HG02970 (cell line): ENCODE results near the gene PDGFB.

Experiments
- ATAC-seq: cut with Tn5 transposase; IDR thresholded peaks from one replicate; pipeline ENCODE4 v1.9.1; 2021; ENCODE audit warnings: mild to moderate bottlenecking, moderate library complexity, moderate number of reproducible peaks; ENCODE audit not compliant: unreplicated experiment, low FRiP score

Gene PDGFB

DNA sequence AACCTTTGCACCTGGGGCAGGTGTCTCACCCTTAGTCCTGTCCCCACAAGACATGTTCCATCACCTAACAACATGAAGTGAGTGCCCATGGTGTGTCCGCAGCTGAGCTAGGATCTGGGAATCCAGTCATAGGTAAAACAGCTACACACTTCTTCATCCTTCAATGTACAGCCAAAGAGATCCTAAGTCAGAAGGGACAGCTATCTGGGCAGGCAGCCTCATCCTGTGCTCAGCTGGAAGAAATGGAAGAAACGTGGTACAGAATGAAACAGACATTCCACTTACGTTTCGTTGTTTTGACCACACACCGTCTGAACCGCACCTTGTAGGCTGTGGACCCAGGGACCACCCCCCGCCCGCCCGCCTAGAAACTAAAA is 30.8 kb downstream of the PDGFB start:
- ATAC-seq = no peak

GRCh38 chr22:39212721-39213376 is 31.9 kb downstream of the PDGFB start:
- ATAC-seq = no peak

GRCh38 chr22:39209756-39210155 is 35.0 kb downstream of the PDGFB start:
- no peak for ATAC-seq

- no peak for ATAC-seq
Measured at GRCh38 chr22:39208013-39208680, 36.6 kb downstream of the PDGFB start.

DNA sequence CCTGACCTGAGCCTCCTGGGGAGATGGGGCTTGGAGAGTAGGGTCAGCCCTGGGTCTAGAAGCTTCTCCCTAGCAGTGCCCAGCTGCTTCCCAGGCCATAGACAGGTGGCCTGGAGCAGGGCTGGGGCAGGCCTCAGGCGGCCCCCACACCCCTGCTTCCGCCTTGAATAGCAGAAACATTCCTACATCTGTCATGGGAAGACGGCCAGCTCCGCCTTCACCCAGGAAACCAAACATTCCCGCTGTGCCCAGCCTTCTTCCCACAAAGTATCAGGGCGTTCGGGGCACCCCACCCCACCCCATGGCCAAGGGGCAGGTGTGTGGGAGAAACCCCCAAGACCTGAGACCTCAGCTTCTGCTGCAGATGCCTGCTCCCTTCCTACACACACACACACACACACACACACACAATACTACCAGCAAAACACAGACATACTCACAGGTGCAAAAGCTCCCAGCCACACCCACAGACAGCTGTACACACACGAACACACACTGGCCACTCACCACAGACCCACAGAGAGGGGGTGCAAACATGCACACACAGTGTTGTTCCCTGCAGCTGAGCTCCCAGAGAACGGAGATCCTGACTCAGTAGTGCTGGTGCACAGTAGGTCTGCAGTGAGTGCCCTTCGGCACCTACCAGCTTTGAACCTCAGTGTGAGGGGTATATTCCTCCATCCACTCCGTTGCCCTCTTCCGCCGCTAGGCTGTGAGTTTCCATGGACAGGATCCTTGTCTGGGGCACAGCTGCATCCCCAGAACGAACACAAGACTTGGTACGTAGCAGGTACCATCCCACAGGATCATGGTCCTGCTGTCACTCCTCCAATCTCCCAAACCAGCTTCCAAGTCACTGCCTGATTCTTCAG is 37.4 kb downstream of the PDGFB start:
- ATAC-seq = no peak

DNA sequence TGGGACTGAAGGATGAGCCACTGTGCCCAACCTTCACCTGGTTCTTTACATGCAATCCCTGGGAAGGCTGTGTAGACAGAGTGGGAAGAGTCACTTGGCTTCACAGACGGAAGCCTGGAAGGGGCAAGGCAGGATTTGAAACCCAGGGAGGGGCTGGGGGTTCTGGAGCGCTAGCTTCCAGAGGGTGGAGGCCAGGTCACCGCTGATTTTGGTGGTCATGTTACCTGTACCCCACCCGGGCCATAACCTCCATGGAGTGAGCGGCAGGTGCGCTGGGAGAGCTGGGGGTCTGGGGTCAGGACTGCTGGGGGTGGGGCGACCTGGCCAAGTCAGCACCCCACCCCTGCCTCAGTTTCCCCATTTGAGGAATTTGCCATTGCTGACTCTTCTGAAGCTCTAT is 38.3 kb downstream of the PDGFB start:
- ATAC-seq = no peak

GRCh38 chr22:39205344-39206021 is 39.3 kb downstream of the PDGFB start:
- ATAC-seq = no peak

DNA sequence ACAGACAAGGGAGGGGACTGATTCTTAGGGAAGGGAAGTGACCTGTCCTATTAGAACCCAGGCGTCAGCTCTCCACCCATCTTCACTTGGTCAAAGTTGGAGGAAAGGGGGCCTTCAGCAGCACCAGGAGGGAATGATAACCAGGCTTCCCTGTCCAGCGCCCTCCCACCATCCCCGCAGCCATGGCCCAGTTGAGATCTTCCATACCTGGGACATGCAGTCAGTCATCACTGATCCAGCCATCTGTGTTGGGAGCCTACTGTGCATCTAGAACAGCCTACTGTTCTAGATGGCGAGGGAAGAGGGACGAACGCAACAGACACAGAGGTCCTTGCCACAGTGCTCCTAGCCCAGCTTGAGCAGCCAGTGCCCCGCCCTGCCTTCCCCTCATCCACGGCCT is 40.6 kb downstream of the PDGFB start:
- no peak for ATAC-seq

GRCh38 chr22:39197578-39197977 is 47.2 kb downstream of the PDGFB start:
- ATAC-seq = no peak

DNA sequence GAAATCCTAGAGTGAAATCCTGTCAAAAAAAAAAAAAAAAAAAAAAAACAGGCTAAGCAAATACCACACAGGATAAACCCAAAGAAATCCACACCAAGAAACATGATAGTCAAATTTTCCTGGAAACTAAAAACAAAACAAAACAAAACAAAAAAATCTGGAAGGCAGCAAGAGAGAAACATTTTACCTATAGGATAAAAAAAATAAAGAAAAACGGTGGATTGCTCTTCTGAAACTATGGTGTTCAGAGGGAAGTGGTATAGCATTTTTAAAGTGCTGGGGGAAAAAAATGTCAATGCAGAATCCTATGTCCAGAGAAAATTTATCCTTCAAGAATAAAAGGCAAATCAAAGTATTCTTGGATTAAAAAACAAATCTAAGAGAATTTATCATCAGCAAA is 50.7 kb downstream of the PDGFB start:
- no peak for ATAC-seq

DNA sequence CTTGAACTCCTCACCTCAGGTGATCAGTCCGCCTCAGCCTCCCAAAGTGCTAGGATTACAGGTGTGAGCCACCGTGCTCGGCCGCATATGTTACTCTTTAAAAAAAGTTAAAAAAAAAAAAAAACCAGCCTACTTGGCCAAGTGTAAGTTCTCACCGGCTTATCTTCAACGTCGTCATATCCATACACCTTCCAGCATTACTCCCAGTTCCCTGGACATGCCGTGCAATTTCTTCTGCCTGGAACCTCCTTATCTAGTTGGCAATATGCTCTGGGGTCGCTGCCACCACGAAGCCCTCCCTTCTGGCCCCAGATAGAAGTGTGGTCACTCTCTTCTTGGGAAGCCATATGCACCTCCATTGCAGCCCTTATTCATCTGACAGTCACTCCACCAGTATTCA is 56.0 kb downstream of the PDGFB start:
- no peak for ATAC-seq

GRCh38 chr22:39185601-39186012 is 59.2 kb downstream of the PDGFB start:
- no peak for ATAC-seq

- ATAC-seq = no peak
Measured at GRCh38 chr22:39184586-39185577, 59.9 kb downstream of the PDGFB start.

DNA sequence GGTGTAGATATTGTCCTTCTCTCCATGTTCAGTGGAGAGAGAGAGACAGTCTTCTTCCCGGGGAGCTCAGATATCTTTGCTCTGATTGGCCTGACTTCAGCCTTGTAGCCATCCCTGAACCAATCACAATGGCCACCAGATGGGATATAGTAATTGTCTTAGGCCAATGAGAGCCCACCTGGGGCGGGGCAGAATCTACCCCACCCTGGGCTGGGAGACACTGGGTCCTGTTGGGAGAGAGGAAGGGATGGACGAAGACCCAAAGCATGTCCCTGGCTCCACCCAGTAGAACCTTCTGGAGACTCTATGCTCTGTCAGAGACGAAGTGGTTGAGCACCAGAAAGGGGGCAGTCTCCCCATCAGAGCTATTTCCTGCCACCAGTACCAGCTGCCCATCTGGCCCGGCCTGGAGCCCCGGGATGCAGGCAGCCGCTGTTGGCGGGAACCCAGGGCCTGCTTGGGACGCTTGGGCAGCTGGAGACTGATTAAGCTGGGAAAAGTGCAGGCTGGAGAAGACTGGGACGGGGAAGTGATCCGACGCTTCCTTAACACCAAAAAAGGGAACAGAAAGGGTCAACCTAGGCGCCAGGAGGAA is 60.7 kb downstream of the PDGFB start:
- no peak for ATAC-seq

- no peak for ATAC-seq
Measured at GRCh38 chr22:39182478-39183030, 62.2 kb downstream of the PDGFB start.

DNA sequence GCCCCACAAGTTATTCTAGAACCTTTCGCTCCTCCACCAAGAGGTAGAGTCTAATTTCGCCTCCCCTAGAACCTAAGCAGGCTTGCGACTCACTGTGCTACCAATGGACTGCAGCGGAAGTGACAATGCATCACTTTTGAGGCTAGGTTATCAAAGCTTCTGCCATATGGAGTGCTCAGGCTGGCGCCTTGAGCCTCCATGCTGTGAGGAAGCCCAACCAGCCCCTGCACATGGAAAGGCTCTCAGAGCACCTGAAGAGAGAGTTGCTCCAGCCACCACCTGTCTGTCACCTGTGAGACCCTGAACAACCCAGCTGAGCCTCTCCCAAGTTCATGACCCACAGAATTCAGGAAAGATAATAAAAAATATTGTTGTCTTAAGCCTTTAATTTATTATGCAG is 63.0 kb downstream of the PDGFB start:
- ATAC-seq = no peak

DNA sequence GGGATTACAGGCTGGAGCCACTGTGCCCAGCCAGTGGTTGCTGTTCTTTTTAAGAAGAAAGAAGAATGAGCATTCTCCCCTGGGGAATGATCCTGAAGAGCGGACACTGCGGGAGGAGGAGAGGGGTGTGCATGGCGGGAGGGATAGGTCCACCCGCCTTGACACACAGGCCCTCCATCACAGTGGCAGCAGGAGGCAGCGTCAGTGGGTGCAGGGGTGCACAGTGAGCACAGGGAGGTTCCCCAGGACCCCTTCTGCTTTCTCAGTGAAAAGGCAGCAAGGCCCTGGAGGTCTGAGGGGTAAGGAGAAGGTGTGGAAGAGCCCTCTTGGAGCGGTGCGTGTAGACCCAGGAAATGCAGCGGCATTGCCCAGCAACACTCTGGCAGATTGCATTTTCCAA is 63.4 kb downstream of the PDGFB start:
- ATAC-seq = no peak

DNA sequence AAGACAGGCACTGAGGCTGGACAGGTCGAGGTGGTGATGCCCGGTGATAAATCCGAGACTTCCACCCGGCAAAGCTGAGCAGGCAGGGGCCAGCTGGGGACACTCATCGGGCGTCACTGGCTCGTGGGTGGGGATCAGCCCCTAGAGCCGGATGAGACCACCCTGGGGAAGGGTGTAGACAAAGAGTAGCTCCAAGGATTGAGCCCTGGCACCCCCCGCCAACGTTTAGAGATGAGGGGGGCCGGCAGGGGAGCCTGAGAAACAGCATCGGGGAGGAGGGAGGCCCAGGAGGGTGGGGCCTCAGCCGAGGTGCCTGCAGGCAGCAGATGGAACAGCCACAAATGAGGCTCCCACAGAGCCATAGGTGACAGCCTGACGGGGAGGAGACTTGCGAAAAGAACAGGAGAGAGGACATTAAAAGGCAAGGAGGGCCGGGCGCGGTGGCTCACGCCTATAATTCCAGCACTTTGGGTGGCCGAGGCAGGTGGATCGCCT is 64.9 kb downstream of the PDGFB start:
- ATAC-seq = no peak

GRCh38 chr22:39179401-39179827 is 65.4 kb downstream of the PDGFB start:
- ATAC-seq = no peak
